Thyroid gland (tissue), 4 donors: Measurements from ENCODE around the gene SNX9.

ENCODE experiments used
- POLR2A ChIP-seq, 2 donors: fragments of 450-650 bp; IDR thresholded peaks; one replicate each; pipeline ENCODE4 v1.6.1; 2017; ENCODE audit warnings: antibody characterized with exemption in 2 of 2, mild to moderate bottlenecking in 2 of 2, moderate library complexity in 1 of 2
- TF ChIP-seq, protein P1 (sequence below), 6 experiments: fragments of 200-600 bp in 3 of 6; fragments of 450-650 bp in 3 of 6; sonication (generic) in 3 of 6; IDR thresholded peaks; one replicate each; pipeline ENCODE4 v1.5.1; 2016 to 2019; ENCODE audit warnings: antibody characterized with exemption in 6 of 6, mild to moderate bottlenecking in 2 of 6, inconsistent platforms in 1 of 6, moderate library complexity in 1 of 6

GRCh38 chr6:157811476-157812173 lies 11.4 kb upstream of the SNX9 start:
- TF ChIP-seq, protein P1, sequence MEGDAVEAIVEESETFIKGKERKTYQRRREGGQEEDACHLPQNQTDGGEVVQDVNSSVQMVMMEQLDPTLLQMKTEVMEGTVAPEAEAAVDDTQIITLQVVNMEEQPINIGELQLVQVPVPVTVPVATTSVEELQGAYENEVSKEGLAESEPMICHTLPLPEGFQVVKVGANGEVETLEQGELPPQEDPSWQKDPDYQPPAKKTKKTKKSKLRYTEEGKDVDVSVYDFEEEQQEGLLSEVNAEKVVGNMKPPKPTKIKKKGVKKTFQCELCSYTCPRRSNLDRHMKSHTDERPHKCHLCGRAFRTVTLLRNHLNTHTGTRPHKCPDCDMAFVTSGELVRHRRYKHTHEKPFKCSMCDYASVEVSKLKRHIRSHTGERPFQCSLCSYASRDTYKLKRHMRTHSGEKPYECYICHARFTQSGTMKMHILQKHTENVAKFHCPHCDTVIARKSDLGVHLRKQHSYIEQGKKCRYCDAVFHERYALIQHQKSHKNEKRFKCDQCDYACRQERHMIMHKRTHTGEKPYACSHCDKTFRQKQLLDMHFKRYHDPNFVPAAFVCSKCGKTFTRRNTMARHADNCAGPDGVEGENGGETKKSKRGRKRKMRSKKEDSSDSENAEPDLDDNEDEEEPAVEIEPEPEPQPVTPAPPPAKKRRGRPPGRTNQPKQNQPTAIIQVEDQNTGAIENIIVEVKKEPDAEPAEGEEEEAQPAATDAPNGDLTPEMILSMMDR (IDR thresholded peaks at IDR 0.05) = no peak
- no peak for TF ChIP-seq POLR2A (IDR thresholded peaks at IDR 0.05)
